Skeletal muscle satellite cell (primary cell): ENCODE measurements around the gene PPP1R10.
A peak's percentile ranks its signal among the peaks of the same experiment; 100 is the strongest.

Source experiments
- H3K27me3 ChIP-seq: 2 replicates; pipeline ENCODE4 v1.7.0; 2013; ENCODE audit warnings: low read length; ENCODE audit not compliant: control insufficient read depth, insufficient read depth
- H3K36me3 ChIP-seq: 2 replicates; pipeline ENCODE4 v1.7.0; 2013; ENCODE audit warnings: mild to moderate bottlenecking, control low read depth, low read length; ENCODE audit not compliant: insufficient read depth
- H3K4me1 ChIP-seq: 2 replicates; pipeline ENCODE4 v1.7.0; 2013; ENCODE audit warnings: low read length; ENCODE audit not compliant: control insufficient read depth, insufficient read depth
- H3K4me2 ChIP-seq: 2 replicates; pipeline ENCODE4 v1.7.0; 2013; ENCODE audit warnings: mild to moderate bottlenecking, low read length
- H3K4me3 ChIP-seq: 2 replicates; pipeline ENCODE4 v1.7.0; 2013; ENCODE audit warnings: low read length
- H3K9ac ChIP-seq: 2 replicates; pipeline ENCODE4 v1.7.0; 2013; ENCODE audit warnings: mild to moderate bottlenecking, low read depth, low read length, moderate library complexity
- H3K9me3 ChIP-seq: replicated peaks from 2 replicates; pipeline ENCODE4 v1.7.0; 2013; ENCODE audit warnings: mild to moderate bottlenecking, control low read depth, low read length

Gene PPP1R10

GRCh38 chr6:30617565-30618269 is 674 bp upstream of the PPP1R10 start, which contains the start of gene MRPS18B:
MRPS18B (plus strand) TSS chr6:30617840; CDS start chr6:30617866, 26 bp downstream.
- Histone ChIP-seq H3K9ac (peak within 1 kb of the TSS; percentile 99), H3K9me3 (no peaks in the 10 kb centered on the region), H3K27me3 (no peaks in the 10 kb centered on the region), H3K4me3 (peak within 1 kb of the TSS; percentile 89), H3K36me3 (peaks cover 32% of the 10 kb centered on the region), H3K4me1 (peaks cover 31% of the 10 kb centered on the region), H3K4me2 (peak within 1 kb of the TSS; percentile 95)

- peak overlapping the region; percentile 99 for H3K9ac ChIP-seq
- H3K9me3 ChIP-seq: no peaks in the 10 kb centered on the region
- H3K4me2 ChIP-seq: peak overlapping the region; percentile 95
- peaks cover 26% of the 10 kb centered on the region for H3K36me3 ChIP-seq
- H3K4me3 ChIP-seq: peak overlapping the region; percentile 89
- H3K4me1 ChIP-seq: peaks cover 33% of the 10 kb centered on the region
- no peaks in the 10 kb centered on the region for H3K27me3 ChIP-seq
Measured at GRCh38 chr6:30615958-30616810, 859 bp downstream of the PPP1R10 start.

GRCh38 chr6:30615219-30615957 is 1.7 kb downstream of the PPP1R10 start:
- Histone ChIP-seq H3K9me3 (no peaks in the 10 kb centered on the region), H3K4me2 (peak overlapping the region; percentile 95), H3K4me3 (peak overlapping the region; percentile 89), H3K4me1 (peaks cover 33% of the 10 kb centered on the region), H3K27me3 (no peaks in the 10 kb centered on the region), H3K9ac (peak overlapping the region; percentile 99), H3K36me3 (peaks cover 26% of the 10 kb centered on the region)

- Histone ChIP-seq H3K4me1 (peaks cover 33% of the 10 kb centered on the region), H3K36me3 (peaks cover 26% of the 10 kb centered on the region), H3K27me3 (no peaks in the 10 kb centered on the region), H3K4me2 (peak overlapping the region; percentile 95), H3K9me3 (no peaks in the 10 kb centered on the region), H3K4me3 (peak overlapping the region; percentile 89), H3K9ac (peak overlapping the region; percentile 99)
Measured at GRCh38 chr6:30614843-30615218, 2.2 kb downstream of the PPP1R10 start.

GRCh38 chr6:30614044-30614842 is 2.8 kb downstream of the PPP1R10 start:
- H3K36me3 ChIP-seq: peaks cover 25% of the 10 kb centered on the region
- H3K9ac ChIP-seq: peak overlapping the region; percentile 99
- H3K4me1 ChIP-seq: peaks cover 33% of the 10 kb centered on the region
- H3K27me3 ChIP-seq: no peaks in the 10 kb centered on the region
- H3K4me3 ChIP-seq: peak overlapping the region; percentile 56
- H3K9me3 ChIP-seq: no peaks in the 10 kb centered on the region
- H3K4me2 ChIP-seq: peak overlapping the region; percentile 95

- no peak overlapping the region for H3K4me3 ChIP-seq
- H3K27me3 ChIP-seq: no peaks in the 10 kb centered on the region
- H3K4me2 ChIP-seq: peak overlapping the region; percentile 95
- H3K4me1 ChIP-seq: peaks cover 29% of the 10 kb centered on the region
- H3K36me3 ChIP-seq: peaks cover 33% of the 10 kb centered on the region
- H3K9me3 ChIP-seq: no peaks in the 10 kb centered on the region
- H3K9ac ChIP-seq: peak overlapping the region; percentile 99
Measured at GRCh38 chr6:30613251-30614043, 3.6 kb downstream of the PPP1R10 start.

GRCh38 chr6:30612687-30613248 is 4.3 kb downstream of the PPP1R10 start:
- Histone ChIP-seq H3K4me2 (peak overlapping the region; percentile 95), H3K36me3 (peaks cover 37% of the 10 kb centered on the region), H3K9ac (no peak overlapping the region), H3K9me3 (no peaks in the 10 kb centered on the region), H3K27me3 (no peaks in the 10 kb centered on the region), H3K4me1 (peaks cover 28% of the 10 kb centered on the region), H3K4me3 (no peak overlapping the region)

GRCh38 chr6:30612213-30612612 is 4.8 kb downstream of the PPP1R10 start:
- Histone ChIP-seq H3K9ac (no peak overlapping the region), H3K4me1 (peaks cover 28% of the 10 kb centered on the region), H3K4me2 (peak overlapping the region; percentile 95), H3K36me3 (peaks cover 43% of the 10 kb centered on the region), H3K9me3 (no peaks in the 10 kb centered on the region), H3K27me3 (no peaks in the 10 kb centered on the region), H3K4me3 (no peak overlapping the region)

- Histone ChIP-seq H3K4me2 (no peak overlapping the region), H3K36me3 (peaks cover 45% of the 10 kb centered on the region), H3K27me3 (no peaks in the 10 kb centered on the region), H3K4me1 (peaks cover 28% of the 10 kb centered on the region), H3K9ac (no peak overlapping the region), H3K9me3 (no peaks in the 10 kb centered on the region), H3K4me3 (no peak overlapping the region)
Measured at GRCh38 chr6:30611856-30612194, 5.2 kb downstream of the PPP1R10 start.
